Frontal cortex (tissue), 4 donors: ENCODE results near the gene ACOX3. TPM values are rescaled to one million over a fixed set of nuclear protein-coding genes. Genes with fewer than 3 reads are reported as not detected.
"Not testable (repeated sequence)": the region's sequence is repeated elsewhere in the genome, so short reads cannot be mapped to it uniquely, and the experiment has no call there.

Experiments
- DNase-seq, 2 donors: peaks; one replicate each; pipeline ENCODE4 v3.0.0; 2012; ENCODE audit warnings: low spot score in 2 of 2
- FAIRE-seq: peaks from 2 replicates; lab custom pipeline; 2012; peaks lifted over from hg19 to GRCh38; lab: Jason Lieb, UNC
- total RNA-seq: library from RNA; depleted of rRNA; stranded (reverse); fragments of >200 nt; gene quantifications from one replicate; pipeline ENCODE4 v1.2.3, GENCODE V29; 2014
- donor health status: control.
- donor health status: control.
- donor health status: control.

Gene ACOX3
- total RNA-seq, 1 donor from 2014 or later: 26.1 TPM

DNA sequence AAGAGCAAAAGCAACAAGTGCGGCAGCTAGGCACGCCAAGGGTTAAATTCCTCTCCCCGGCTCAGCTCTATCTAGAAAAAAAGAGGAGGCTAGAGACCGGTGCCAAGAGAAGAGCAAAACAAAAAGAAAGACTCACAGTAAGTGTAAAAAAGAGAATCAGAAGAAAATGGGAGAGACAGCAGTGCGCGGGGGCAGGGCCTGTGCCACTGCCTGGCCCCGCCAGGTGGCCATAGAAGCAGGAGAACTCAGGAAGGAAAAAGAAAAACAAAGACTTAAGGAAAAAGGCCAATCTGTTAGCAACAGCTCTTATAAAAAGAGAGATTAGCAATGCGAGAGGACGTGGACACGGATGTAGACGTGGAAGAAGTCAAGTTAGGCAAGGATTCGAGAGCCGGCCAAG is 3.2 kb downstream of the ACOX3 start:
- no peak for DNase-seq
- no peak for FAIRE-seq

DNA sequence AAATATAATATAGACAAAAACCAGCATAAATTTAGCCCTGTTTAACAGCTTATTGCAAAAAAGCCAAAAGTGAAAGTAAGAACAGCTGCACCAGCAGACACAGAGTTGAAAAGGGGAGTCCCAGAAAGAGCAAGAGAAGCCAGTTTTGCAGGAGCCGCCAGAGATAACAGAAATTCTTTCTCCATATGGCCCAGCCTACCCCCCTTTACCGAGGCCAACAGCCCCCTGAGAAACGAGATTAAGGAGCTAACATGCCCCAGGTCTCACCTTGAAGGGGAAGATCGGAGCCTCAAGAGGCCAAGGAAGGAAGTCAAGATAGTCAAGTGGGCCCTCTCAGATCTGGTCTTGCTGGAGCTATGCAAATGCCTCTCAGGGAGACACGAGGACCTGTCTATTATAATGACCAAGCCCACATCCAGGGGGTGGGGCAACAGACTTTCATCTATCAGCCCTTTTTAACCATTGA is 4.8 kb downstream of the ACOX3 start:
- DNase-seq: no peak
- FAIRE-seq: no peak

DNA sequence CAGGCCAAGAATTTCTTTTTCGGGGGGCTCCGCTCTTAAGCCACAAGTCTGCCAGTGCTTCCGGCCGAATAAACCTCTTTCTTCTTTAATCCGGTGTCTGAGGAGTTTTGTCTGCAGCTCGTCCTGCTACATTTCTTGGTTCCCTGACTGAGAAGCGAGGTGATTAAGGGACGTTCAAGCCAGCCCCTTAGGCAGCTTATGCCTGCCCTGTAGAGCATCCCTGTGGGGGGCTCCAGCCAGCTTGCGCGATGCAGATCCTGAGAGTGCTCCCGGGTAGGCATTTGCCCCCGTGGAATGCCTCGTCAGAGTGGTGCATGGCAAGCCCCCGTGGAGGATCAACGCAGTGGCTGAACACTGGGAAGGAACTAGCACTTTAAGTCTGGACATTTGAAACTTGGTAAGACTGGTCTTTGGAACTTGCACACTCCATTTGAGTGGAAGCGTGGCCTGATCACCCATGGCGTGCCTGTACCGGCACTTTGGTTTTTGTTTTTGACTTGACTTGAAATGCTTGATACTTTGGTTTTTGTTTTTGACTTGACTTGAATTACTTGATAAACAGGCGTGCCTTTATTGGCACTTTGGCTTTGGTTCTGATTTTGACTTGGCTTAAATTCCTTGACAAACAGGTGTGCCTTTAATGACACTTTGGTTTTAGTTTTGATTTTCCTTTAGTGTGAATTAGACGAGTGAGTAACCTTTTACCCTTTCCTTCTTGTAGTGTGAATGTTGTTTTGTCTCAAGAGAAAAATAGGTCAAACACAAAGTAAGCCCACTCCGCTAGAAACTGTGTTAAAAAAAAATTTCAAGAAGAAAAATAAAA is 6.1 kb downstream of the ACOX3 start:
- DNase-seq: no peak
- FAIRE-seq: no peak

DNA sequence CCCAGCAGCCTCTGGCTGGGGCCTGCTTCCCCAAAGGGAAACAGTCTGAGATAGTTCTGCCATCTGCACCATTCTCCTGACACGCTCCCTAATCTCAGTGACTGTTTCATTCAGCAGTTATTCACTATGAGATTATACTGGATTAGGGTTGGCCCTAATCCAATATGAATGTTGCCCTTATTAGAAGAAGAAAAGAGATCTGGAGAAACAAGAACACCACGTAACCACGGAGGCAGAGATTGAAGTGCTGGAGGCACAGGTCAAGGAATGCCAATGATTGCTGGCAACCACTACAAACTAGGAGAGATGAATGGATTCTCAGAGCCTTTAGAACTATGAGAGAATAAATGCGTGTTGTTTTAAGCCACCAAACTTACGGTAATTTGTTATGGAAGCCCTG is 7.4 kb downstream of the ACOX3 start:
- DNase-seq: no peak
- no peak for FAIRE-seq

DNA sequence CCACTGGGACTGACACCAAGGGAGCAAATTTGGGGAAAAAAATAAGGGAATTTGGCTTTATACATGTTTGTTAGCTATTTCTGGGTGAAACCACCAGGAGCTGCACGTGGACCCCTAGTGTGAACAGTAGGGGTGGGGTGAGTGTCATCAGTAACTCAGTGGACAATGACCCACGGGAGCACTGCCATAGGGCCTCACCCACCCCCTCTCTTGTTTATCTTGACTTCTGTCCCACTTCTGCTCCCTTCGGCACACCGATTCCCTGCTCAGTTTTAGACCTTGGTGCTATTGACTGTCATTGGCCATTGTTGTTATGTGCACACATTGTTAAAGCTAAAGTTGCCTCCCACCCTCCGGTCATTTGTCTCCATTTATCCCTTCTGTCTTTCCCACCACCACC is 9.0 kb downstream of the ACOX3 start:
- DNase-seq (no peak), FAIRE-seq (no peak)

DNA sequence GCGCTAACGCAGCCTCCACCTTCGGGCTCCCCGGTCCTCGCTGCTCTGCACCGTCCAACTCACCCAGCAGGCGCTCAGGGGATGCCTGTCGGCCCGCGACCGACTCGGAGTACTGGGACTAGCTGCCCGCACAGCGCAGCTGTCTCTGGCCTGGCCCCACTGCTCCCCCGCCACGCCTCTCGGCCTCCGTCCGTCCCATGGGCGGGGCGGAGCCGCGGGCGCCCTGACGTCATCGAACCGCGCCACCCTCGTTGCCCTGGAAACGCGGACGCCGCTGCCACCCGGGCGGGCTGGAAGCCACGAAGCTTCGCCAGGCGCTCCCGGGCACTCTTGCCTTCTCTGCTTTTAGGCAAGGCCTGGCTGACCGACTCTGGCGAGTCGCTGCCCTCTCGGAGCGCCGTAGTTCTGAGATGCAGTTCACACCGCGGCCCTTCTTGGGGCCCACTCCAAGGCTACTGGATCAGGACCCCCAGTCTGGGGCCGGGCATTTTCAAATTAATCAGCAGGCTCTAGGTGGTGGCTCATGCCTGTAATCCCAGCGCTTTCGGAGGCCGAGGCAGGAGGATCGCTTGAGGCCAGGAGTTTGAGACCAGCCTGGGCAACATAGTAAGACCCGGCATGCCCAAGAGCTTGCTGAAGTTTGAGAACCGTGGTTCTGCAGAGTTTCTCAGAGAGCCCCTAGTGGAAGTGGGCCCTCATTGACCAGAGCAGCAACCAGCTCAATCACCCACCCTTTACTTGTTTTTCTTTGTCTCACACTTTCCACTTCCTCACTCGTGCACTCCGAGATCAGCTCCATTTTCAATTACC is 12.0 kb downstream of the ACOX3 start:
- DNase-seq (peak; percentile 94 to 97), FAIRE-seq (no peak)

DNA sequence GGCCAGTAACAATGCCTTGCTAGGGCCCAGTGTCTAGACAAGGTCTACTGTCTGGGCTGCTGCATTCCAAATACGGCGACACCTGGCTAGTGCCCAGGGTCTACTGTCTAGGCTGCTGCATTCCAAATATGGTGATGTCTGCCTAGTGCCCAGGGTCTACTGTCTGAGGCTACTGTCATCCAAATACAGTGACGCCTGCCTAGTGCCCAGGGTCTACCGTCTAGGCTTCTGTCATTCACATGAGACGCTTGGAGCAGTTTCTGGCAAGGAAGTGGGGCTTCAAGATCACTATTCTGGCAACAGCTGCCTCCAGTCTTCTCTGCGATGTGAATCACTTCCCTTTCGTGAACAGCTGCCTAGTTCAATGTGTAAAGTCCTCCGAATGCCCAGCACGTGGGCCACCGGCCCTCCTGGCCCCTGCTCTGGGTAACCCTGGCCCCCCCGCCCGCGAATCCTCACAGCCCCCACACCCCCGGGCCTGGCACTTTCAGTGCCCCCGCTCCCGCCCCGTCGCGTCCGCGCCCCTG is 12.7 kb downstream of the ACOX3 start:
- no peak for FAIRE-seq
- peak in 1 of 2 donors; percentile 54 for DNase-seq

DNA sequence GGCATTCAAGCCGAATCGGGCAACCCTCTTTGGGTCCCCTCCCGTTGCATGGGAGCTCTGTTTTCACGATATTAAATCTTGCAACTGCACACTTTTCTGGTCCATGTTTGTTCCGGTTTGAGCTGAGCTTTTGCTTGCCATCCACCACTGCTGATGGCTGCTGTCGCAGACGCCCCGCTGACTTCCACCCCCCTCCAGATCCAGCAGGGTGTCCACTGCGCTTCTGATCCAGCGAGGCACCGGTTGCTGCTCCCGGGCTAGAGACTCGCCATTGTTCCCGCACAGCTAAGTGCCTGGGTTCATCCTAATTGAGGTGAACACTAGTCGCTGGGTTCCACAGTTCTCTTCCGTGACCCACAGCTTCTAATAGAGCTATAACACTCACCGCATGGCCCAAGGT is 13.3 kb downstream of the ACOX3 start:
- no peak for DNase-seq
- no peak for FAIRE-seq

DNA sequence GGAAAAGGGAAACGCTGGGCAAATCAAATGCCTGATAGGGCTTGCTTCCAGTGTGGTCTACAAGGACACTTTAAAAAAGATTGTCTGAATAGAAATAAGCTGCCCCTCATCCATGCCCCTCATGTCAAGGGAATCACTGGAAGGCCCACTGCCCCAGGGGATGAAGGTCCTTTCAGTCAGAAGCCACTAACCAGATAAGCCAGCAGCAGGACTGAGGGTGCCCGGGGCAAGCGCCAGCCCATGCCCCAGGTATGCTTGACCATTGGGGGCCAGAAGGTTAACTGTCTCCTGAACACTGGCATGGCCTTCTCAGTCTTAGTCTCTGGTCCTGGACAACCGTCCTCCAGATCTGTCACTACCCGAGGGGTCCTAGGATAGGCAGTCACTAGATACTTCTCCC is 17.7 kb downstream of the ACOX3 start:
- DNase-seq: no peak
- FAIRE-seq: no peak

DNA sequence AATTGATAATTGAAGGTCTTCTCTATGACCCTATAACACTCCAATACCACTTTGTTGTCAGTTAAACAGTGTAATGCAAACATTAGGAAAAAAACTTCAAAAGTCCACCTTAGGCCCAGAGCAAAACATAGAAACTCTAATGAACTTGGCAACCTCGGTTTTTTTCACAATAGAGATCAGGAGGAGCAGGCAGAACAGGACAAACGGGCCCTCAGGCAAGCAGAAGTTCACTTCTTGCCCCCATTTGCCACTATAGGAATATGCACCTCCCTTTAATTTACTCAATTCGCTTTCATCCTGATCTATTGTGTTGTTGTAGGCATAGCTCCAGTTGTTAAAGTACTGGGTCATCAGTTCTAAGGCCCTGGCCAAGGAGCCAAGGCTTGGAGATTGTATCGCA is 18.2 kb downstream of the ACOX3 start:
- DNase-seq (no peak), FAIRE-seq (no peak)

DNA sequence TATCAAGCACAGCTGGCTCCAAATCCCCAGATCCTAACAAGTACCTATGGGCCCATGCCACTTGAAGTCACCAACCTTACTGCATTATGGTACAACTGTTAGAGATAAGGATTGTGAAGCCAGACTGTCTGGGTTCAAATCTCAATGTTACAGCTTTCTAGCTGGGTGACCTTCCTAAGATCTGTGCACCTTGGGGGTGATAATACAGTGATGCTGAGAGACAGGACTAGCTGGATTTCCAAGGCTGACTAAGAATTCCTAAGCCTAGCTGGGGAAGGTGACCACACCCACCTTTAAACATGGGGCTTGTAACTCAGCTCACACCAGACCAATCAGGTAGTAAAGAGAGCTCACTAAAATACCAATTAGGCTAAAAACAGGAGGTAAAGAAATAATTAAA is 20.4 kb downstream of the ACOX3 start:
- FAIRE-seq, DNase-seq: not testable (repeated sequence)

DNA sequence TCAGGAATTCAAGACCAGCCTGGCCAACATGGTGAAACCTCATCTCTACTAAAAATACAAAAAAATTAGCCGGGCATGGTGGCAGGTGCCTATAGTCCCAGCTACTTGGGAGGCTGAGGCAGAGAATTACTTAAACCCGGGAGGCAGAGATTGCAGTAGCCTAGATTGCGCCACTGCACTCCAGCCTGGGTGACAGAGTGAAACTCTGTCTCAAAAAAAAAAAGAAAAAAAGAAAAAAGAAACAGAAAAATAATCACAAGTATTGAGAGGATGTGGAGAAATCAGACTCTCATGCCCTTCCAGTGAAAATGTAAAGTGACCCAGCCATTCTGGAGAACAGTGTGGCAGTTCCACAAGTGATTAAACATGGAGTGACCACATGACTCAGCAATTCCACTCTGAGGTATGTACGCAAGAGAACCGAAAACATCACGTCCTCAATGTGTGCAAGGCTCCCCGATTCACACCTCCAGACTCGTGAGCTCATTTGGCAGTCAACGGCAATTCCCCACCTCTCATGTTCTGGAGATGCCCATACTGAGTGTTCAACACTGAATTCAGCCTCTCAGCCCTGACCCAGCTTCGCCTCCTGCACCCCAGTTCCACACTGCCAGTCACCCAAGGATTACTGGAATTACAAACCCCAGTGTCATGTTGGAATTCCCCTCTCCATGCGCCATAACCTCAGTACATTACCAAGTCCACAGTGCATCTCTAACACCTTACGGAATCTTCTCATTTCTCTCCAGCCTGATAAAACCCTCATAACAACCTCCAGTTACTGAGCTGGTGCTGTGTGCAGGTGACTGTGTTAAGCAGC is 21.1 kb downstream of the ACOX3 start:
- FAIRE-seq (no peak), DNase-seq (no peak)

DNA sequence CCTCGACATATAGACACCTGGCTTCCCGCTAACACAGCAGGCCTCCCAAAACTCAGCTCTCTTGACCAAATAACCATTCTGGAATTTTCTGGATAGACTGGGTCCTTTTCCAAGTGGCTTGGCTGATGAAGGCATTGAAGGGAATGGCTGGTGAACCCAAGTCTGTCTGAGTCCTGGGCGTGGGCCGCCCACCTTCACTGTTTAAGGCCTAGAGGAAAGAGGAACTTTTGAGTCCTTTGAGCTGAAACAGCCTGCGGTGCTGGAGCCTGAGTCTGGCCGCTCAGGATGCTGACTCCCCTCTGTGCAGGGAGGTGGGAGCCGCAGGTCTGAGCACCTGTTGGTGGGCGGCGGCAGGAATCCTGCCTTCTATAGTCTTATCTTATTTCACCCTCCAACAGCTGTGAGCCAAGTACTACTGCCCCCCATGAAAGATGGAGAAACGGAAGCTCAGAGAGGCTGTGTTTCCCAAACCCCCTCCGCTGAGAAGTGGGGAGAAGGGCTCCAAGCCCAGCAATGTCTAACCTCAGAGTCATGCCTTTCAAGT is 23.4 kb downstream of the ACOX3 start:
- no peak for FAIRE-seq

DNA sequence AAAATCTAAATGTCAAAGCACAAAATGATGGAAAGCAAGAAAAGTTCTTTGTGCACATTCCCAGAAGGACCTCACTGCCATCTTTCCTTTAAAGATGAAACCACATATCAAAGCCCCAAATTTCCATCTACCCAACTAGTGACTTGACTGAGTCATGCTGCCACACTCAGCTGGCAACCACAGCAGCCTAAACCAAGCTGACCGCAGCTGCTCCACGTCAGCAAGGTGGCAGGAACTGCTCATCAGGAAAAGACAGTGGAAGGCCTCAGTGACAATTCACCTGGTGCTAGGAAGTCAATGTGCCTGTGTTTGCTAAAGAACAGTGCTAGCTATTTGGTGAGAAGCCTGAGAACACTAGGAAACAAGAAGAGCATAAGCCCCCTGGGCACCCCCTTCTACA is 26.1 kb downstream of the ACOX3 start:
- DNase-seq: no peak

More for the DNA sequence above, 23.4 kb downstream of the ACOX3 start:
- DNase-seq: no peak

DNA sequence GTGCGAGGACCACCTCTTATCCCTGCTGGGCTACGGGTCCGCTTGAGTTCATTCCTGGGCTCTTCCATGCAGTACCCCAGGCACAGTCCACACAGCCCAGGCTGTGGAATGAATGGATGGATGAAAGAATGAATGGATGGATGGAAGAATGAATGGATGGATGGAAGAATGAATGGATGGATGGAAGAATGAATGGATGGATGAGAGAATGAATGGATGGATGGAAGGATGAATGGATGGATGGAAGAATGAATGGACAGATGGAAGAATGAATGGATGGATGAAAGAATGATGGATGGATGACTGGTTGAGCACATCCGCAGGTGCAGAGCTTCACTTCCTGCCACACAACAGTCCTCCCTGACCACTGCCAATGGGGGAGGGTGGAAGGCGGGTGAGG is 28.2 kb downstream of the ACOX3 start:
- DNase-seq (no peak), FAIRE-seq (no peak)

More for the DNA sequence above, 26.1 kb downstream of the ACOX3 start:
- no peak for FAIRE-seq

DNA sequence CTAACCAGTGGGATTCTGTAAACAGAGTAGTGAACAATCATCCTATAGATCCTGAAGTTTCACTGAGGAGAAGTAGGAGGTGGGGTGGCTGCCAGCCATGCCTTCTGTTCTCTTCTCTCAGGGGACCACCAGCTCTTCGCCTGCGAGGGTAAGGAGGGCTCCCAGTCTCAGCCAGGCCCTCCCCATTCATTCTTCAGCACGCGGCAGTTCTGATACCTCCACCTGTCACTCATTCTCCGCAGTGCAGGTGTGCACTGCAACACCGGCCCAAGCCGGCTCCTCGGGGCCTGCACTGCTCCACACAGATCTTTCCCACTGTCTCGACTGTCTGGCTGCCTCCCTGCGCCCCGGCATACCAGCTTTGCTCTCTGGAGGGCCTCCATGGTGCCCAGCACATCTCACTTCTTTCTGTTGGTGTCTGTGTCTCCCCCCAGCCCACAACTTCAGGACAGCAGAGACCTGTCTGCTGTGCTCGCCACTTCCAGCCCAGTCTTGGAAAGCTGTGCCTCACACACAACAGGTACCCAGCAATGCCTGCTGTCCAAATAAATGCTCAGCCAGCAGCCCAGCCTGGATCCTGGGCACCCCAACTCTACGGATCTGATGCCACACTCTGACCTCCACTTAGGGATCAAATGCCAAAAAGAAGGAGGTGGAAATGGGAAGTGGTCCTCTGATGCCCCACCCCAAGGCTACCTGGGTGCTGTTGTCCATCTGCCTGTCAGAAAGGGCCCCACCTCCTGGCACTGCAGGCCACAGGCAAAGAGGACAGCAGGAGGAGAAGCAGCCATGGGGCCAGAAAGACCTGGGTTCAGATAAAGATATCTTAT is 29.0 kb downstream of the ACOX3 start:
- no peak for DNase-seq
- no peak for FAIRE-seq

DNA sequence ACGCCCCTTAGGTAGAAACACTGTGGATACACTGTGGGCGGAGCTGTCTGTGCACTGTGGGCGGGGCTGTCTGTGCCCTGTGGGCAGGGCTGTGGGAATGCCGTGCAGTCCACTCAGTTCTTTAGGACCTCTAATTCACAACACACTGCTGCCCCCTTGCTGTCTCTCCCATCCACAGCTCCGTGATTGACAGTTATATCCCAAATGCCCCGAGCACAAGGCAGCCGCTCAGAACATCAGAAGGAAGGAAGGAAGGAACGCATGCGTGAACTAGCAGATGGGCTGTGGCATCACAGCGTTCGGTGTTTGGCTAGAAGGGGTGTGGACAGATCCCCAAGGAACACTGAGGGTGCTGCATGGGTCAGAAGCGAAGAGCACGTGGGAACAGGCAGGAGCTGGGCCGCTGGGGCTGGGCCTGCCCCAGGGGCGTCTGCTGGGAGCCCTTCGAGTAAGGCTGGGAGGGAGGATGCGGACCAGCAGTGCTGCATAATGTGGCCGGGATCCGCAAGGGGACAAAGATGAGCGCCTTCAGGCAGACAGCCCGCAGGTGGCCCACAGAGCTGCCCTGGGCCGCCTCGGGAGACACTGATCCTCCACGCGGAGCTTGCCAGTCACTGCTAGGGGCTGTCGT is 29.8 kb downstream of the ACOX3 start:
- DNase-seq (peak in 1 of 2 donors; percentile 66), FAIRE-seq (no peak)

DNA sequence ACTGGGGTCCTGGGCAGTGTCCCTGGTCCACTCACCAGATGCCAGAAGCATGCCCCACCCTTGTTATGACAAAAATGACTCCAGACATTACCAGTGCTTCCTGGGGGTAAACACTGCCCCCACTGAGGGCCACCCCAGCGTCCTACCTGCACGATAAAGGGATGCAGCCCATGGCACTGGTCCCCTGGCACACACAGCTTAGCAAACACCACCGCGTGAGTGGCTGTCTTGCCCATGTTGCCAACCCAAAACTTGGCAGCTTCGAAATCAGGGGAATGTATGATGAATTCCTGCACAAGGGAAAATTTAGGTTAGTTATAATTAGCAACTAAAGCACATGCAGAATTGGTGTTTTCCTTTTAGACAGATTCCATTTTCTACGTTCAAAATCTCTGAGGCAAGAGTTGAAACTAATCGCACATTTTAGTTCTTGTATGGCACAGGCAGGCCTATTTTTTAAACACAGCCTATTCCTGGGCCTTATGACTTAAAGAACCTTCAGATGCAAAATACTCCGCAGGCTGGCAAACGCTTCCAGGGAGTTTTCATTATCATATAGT is 30.4 kb downstream of the ACOX3 start:
- no peak for FAIRE-seq

More for the DNA sequence above, 30.4 kb downstream of the ACOX3 start:
- DNase-seq: no peak
